Measurements from ENCODE around the gene PCARE. TPM values are rescaled to one million over a fixed set of nuclear protein-coding genes. Genes with fewer than 3 reads are reported as not detected.

PCARE gene
- total and polyA plus RNA-seq, 2 of the 8 experiments (the other 6 are each of a cell fraction or from before 2014, with no cell fraction given) = not detected

- CTCF ChIA-PET (ENCODE audit: partially characterized antibody) = interaction anchor here (0.6 to 1.3 kb wide), 4 partner anchors 19 to 88 kb away, joined by 3 read pairs; no protein-coding TSS in a partner anchor
- no peak overlapping the region for H2BK5ac ChIP-seq (ENCODE audit: low read depth, low read length)
- H3K56ac ChIP-seq (replicated peaks; ENCODE audit: insufficient read length, low read depth, low read length) = no peak overlapping the region
- H3K18ac ChIP-seq (ENCODE audit: extremely low read depth, low read length) = no peak overlapping the region
- H2AFZ ChIP-seq (ENCODE audit: low read length) = no peak overlapping the region
- H4K20me1 ChIP-seq (replicated peaks in 1 of 2; ENCODE audit: control insufficient read depth in 1 of 2, insufficient read depth in 2 of 2, low read length in 2 of 2) = no peaks in the 10 kb centered on the region
- no peak overlapping the region for H3K9ac ChIP-seq (replicated peaks in 1 of 4; ENCODE audit: extremely low read depth in 1 of 4, low read depth in 3 of 4, low read length in 3 of 4)
- no peak overlapping the region for H3K23ac ChIP-seq (ENCODE audit: insufficient read length)
- H3K4me3 ChIP-seq (ENCODE audit: extremely low read depth in 1 of 4, insufficient read depth in 2 of 4, low read depth in 3 of 4, low read length in 4 of 4) = no peak overlapping the region
- H3K4me2 ChIP-seq (ENCODE audit: insufficient read depth in 1 of 2, low read depth in 2 of 2, low read length in 2 of 2) = no peak overlapping the region
- no peak overlapping the region for H2BK120ac ChIP-seq (replicated peaks; ENCODE audit: low read depth, low read length)
- no peak overlapping the region for H3K4ac ChIP-seq (replicated peaks; ENCODE audit: insufficient read length, low read depth, low read length)
- H3K14ac ChIP-seq (ENCODE audit: insufficient read length) = no peak overlapping the region
- H2AK5ac ChIP-seq (ENCODE audit: low read depth, low read length) = no peak overlapping the region
- no peak for FAIRE-seq
- POLR2A ChIA-PET (ENCODE audit: partially characterized antibody) = no interaction called here
- no peak overlapping the region for H4K5ac ChIP-seq (ENCODE audit: insufficient read length, low read depth, low read length)
- H3K79me2 ChIP-seq (ENCODE audit: control insufficient read depth in 1 of 2, insufficient read depth in 2 of 2, low read length in 2 of 2) = no peaks in the 10 kb centered on the region
- no peak overlapping the region for H4K8ac ChIP-seq (ENCODE audit: extremely low read depth, insufficient read depth, low read length)
- H3K4me1 ChIP-seq (replicated peaks in 1 of 4; ENCODE audit: control insufficient read depth in 3 of 4, insufficient read depth in 4 of 4, low read length in 3 of 4) = no peaks in the 10 kb centered on the region; a peak in 1 of 7 replicates
- DNase-seq (ENCODE audit: low read depth in 1 of 2, low spot score in 2 of 2) = no peak
- WGBS, 2 experiments (ENCODE audit: extremely low coverage in 1 of 2, insufficient coverage in 1 of 2, insufficient read length in 1 of 2, insufficient replicate concordance in 2 of 2, low coverage in 1 of 2, low lambda C conversion rate in 2 of 2, missing lambda C conversion rate in 1 of 2) = 94% methylated on average over 17 of the region's 17 CpGs; no CpG with 5 or more reads in 1 of the 2 experiments
- no peak overlapping the region for H3K27ac ChIP-seq (ENCODE audit: low read depth, low read length)
- no peaks in the 10 kb centered on the region for H3K36me3 ChIP-seq (ENCODE audit: control insufficient read depth in 2 of 4, insufficient read depth in 4 of 4, low read length in 3 of 4)
- H3K23me2 ChIP-seq (ENCODE audit: low read depth, low read length) = no peaks in the 10 kb centered on the region
- no peak overlapping the region for H2BK15ac ChIP-seq (ENCODE audit: low read length)
- no peaks in the 10 kb centered on the region; a peak in 1 of 7 replicates for H3K27me3 ChIP-seq (replicated peaks in 1 of 4; ENCODE audit: control insufficient read depth in 3 of 4, extremely low read depth in 1 of 4, insufficient read depth in 3 of 4, low read length in 3 of 4)
- no peaks in the 10 kb centered on the region for H3K79me1 ChIP-seq (ENCODE audit: low read depth, low read length)
- no peak overlapping the region for H2BK20ac ChIP-seq (ENCODE audit: low read length)
- H2BK12ac ChIP-seq (ENCODE audit: low read depth, low read length) = no peak overlapping the region
- no peak overlapping the region for H4K91ac ChIP-seq (replicated peaks; ENCODE audit: insufficient read length, low read length)
- H3K9me3 ChIP-seq (ENCODE audit: insufficient read depth in 2 of 2, low read depth in 1 of 2, low read length in 1 of 2) = no peaks in the 10 kb centered on the region
- TF ChIP-seq MAFK (IDR thresholded peaks at IDR 0.05; ENCODE audit: low read depth, low read length) (no peak), EZH2 (IDR thresholded peaks at IDR 0.05; ENCODE audit: low read depth, low read length, severe bottlenecking) (no peak), ATF3 (IDR thresholded peaks at IDR 0.05; ENCODE audit: insufficient read depth, low read depth, low read length) (no peak), KDM5A (IDR thresholded peaks at IDR 0.05; ENCODE audit: low read length) (no peak), BCL11A (IDR thresholded peaks at IDR 0.05; ENCODE audit: low read depth in 2 of 2, low read length in 2 of 2) (no peak), JUN (IDR thresholded peaks at IDR 0.05; ENCODE audit: low read depth, low read length) (no peak), JUND (IDR thresholded peaks at IDR 0.05; ENCODE audit: low read length) (no peak), CTCF (IDR thresholded peaks at IDR 0.05; ENCODE audit: control extremely low read depth in 1 of 3, insufficient read depth in 1 of 3, low read depth in 1 of 3, low read length in 3 of 3) (no peak), RAD21 (IDR thresholded peaks at IDR 0.05 in 1 of 2, conservative IDR thresholded peaks at IDR 0.05 in 1 of 2; ENCODE audit: low read depth in 2 of 2, low read length in 2 of 2) (no peak)
Observed at GRCh38 chr2:29035016-29035745, 39.1 kb downstream of the PCARE start.

Data from H1 (cell line).